Naive B cell (primary cell): ENCODE results near the gene PTP4A2. TPM values are rescaled to one million over a fixed set of nuclear protein-coding genes. Genes with fewer than 3 reads are reported as not detected.
"Not testable (repeated sequence)": the region's sequence is repeated elsewhere in the genome, so short reads cannot be mapped to it uniquely, and the experiment has no call there.

Experiments used
- ATAC-seq, 2 donors: fragments of 150-1000 bp; cut with Tn5 transposase; 2 replicates each; pipeline ENCODE4 v1.10.0; 2021; ENCODE audit warnings: low read depth in 2 of 2, mild to moderate bottlenecking in 2 of 2, moderate library complexity in 2 of 2
- DNase-seq: peaks from one replicate; pipeline ENCODE4 v3.0.0; 2022
- H3K27ac Mint-ChIP-seq, 6 donors: one replicate each; pipeline ENCODE4 v1.8.0; 2020 to 2022; ENCODE audit warnings: mild to moderate bottlenecking in 6 of 6, mixed read lengths in 6 of 6, moderate library complexity in 5 of 6, inconsistent platforms in 2 of 6
- H3K27me3 Mint-ChIP-seq, 3 donors: one replicate each; pipeline ENCODE4 v1.8.0; 2021 to 2022; ENCODE audit warnings: mixed read lengths in 3 of 3, mild to moderate bottlenecking in 1 of 3
- H3K36me3 Mint-ChIP-seq, 2 donors: one replicate each; pipeline ENCODE4 v1.8.0; 2020 to 2022; ENCODE audit warnings: mixed read lengths in 2 of 2, inconsistent platforms in 1 of 2, mild to moderate bottlenecking in 1 of 2
- H3K4me1 Mint-ChIP-seq, 3 donors: one replicate each; pipeline ENCODE4 v1.8.0; 2020 to 2022; ENCODE audit warnings: mixed read lengths in 3 of 3, inconsistent platforms in 1 of 3, mild to moderate bottlenecking in 1 of 3, moderate library complexity in 1 of 3
- H3K4me3 Mint-ChIP-seq, 8 donors: one replicate each; pipeline ENCODE4 v1.8.0; 2020 to 2022; ENCODE audit warnings: mild to moderate bottlenecking in 8 of 8, mixed read lengths in 8 of 8, moderate library complexity in 8 of 8, inconsistent platforms in 2 of 8
- H3K9me3 Mint-ChIP-seq, 7 donors: one replicate each; pipeline ENCODE4 v1.8.0; 2020 to 2022; ENCODE audit warnings: mixed read lengths in 7 of 7, mild to moderate bottlenecking in 5 of 7, inconsistent platforms in 2 of 7, moderate library complexity in 1 of 7
- polyA plus RNA-seq, 6 donors: library from polyadenylated mRNA; unstranded; fragments of 300-500 nt; fragmentation: Illumina TruSeq; gene quantifications; one replicate each; pipeline ENCODE4 v1.2.3, GENCODE V29; 2021; ENCODE audit warnings: low read depth in 6 of 6

The PTP4A2 gene
- polyA plus RNA-seq, 6 donors from 2014 or later: 251 to 474 (median 307) TPM

- peaks cover 0 to 7% (median 0%) of the 10 kb centered on the region in 7 donors for H3K9me3 Mint-ChIP-seq
- ATAC-seq: no peak
Measured at GRCh38 chr1:31905681-31906080, 32.5 kb downstream of the PTP4A2 start.

GRCh38 chr1:31905093-31905509 lies 33.1 kb downstream of the PTP4A2 start:
- ATAC-seq (no peak), DNase-seq (no peak)
- peaks cover 12 to 22% of the 10 kb centered on the region in 2 donors for H3K36me3 Mint-ChIP-seq
- H3K4me3 Mint-ChIP-seq: no peak overlapping the region
- H3K9me3 Mint-ChIP-seq: peaks cover 0 to 7% (median 0%) of the 10 kb centered on the region in 7 donors
- H3K27me3 Mint-ChIP-seq: no peaks in the 10 kb centered on the region
- H3K4me1 Mint-ChIP-seq: peaks cover 29 to 39% (median 36%) of the 10 kb centered on the region in 3 donors
- peak overlapping the region in 3 of 6 donors; percentile 43 to 54 (median 46) for H3K27ac Mint-ChIP-seq

More at GRCh38 chr1:31905681-31906080, 32.5 kb downstream of the PTP4A2 start:
- no peak overlapping the region for H3K4me3 Mint-ChIP-seq
- peaks cover 12 to 22% of the 10 kb centered on the region in 2 donors for H3K36me3 Mint-ChIP-seq
- DNase-seq: no peak
- H3K27ac Mint-ChIP-seq: peak overlapping the region in 5 of 6 donors; percentile 29 to 84 (median 55)
- no peaks in the 10 kb centered on the region for H3K27me3 Mint-ChIP-seq
- peaks cover 28 to 35% (median 33%) of the 10 kb centered on the region in 3 donors for H3K4me1 Mint-ChIP-seq

- ATAC-seq (no peak), DNase-seq (no peak)
- H3K9me3 Mint-ChIP-seq: peaks cover 0 to 7% (median 0%) of the 10 kb centered on the region in 7 donors
- no peaks in the 10 kb centered on the region for H3K27me3 Mint-ChIP-seq
- H3K4me1 Mint-ChIP-seq: peaks cover 25 to 41% (median 37%) of the 10 kb centered on the region in 3 donors
- H3K4me3 Mint-ChIP-seq: peak overlapping the region in 1 of 8 donors; percentile 10
- H3K36me3 Mint-ChIP-seq: peaks cover 12 to 18% of the 10 kb centered on the region in 2 donors
- peak overlapping the region; percentile 1 to 82 (median 44) for H3K27ac Mint-ChIP-seq
Measured at GRCh38 chr1:31904339-31905092, 33.7 kb downstream of the PTP4A2 start.

- Mint-ChIP-seq H3K9me3 (peaks cover 0 to 7% (median 0%) of the 10 kb centered on the region in 7 donors), H3K4me3 (peak overlapping the region; percentile 18 to 81 (median 59)), H3K4me1 (peaks cover 25 to 41% (median 37%) of the 10 kb centered on the region in 3 donors), H3K27ac (peak overlapping the region in 4 of 6 donors; percentile 58 to 95 (median 84)), H3K36me3 (peaks cover 0 to 2% of the 10 kb centered on the region in 2 donors), H3K27me3 (no peaks in the 10 kb centered on the region)
- DNase-seq (no peak), ATAC-seq (peak; percentile 69 to 70)
Measured at GRCh38 chr1:31902510-31902860, 35.7 kb downstream of the PTP4A2 start.

GRCh38 chr1:31901838-31902509 lies 36.2 kb downstream of the PTP4A2 start:
- ATAC-seq: peak; percentile 88 to 91
- Mint-ChIP-seq H3K27ac (peak overlapping the region in 5 of 6 donors; percentile 58 to 95 (median 79)), H3K36me3 (no peaks in the 10 kb centered on the region), H3K4me3 (peak overlapping the region; percentile 18 to 81 (median 59)), H3K27me3 (no peaks in the 10 kb centered on the region), H3K4me1 (peaks cover 25 to 41% (median 37%) of the 10 kb centered on the region in 3 donors), H3K9me3 (peaks cover 0 to 7% (median 0%) of the 10 kb centered on the region in 7 donors)
- DNase-seq: peak; percentile 53

GRCh38 chr1:31900790-31901189 lies 37.4 kb downstream of the PTP4A2 start:
- H3K36me3 Mint-ChIP-seq: no peaks in the 10 kb centered on the region
- H3K27ac Mint-ChIP-seq: peak overlapping the region in 2 of 6 donors; percentile 6 to 79

GRCh38 chr1:31897526-31898100 lies 40.6 kb downstream of the PTP4A2 start:
- Mint-ChIP-seq H3K27ac (no peak overlapping the region), H3K4me1 (peaks cover 19 to 26% (median 23%) of the 10 kb centered on the region in 3 donors), H3K27me3 (no peaks in the 10 kb centered on the region), H3K36me3 (no peaks in the 10 kb centered on the region), H3K4me3 (no peak overlapping the region), H3K9me3 (peaks cover 0 to 8% (median 3%) of the 10 kb centered on the region in 7 donors)
- no peak for ATAC-seq
- no peak for DNase-seq

More at GRCh38 chr1:31900790-31901189, 37.4 kb downstream of the PTP4A2 start:
- no peak for DNase-seq
- Mint-ChIP-seq H3K27me3 (no peaks in the 10 kb centered on the region), H3K4me1 (peaks cover 25 to 41% (median 37%) of the 10 kb centered on the region in 3 donors), H3K9me3 (peaks cover 0 to 7% (median 0%) of the 10 kb centered on the region in 7 donors), H3K4me3 (no peak overlapping the region)
- no peak for ATAC-seq

- H3K4me1 Mint-ChIP-seq, H3K36me3 Mint-ChIP-seq, H3K9me3 Mint-ChIP-seq, H3K27ac Mint-ChIP-seq, DNase-seq, H3K4me3 Mint-ChIP-seq, H3K27me3 Mint-ChIP-seq, ATAC-seq: not testable (repeated sequence)
Measured at GRCh38 chr1:31895474-31896198, 42.5 kb downstream of the PTP4A2 start.

- peaks cover 10 to 30% (median 18%) of the 10 kb centered on the region in 3 donors for H3K4me1 Mint-ChIP-seq
- no peaks in the 10 kb centered on the region for H3K27me3 Mint-ChIP-seq
- DNase-seq: no peak
- H3K27ac Mint-ChIP-seq: peak overlapping the region in 1 of 6 donors; percentile 8
- H3K4me3 Mint-ChIP-seq: no peak overlapping the region
- H3K36me3 Mint-ChIP-seq: no peaks in the 10 kb centered on the region
- ATAC-seq: no peak
- H3K9me3 Mint-ChIP-seq: peaks cover 0 to 7% (median 0%) of the 10 kb centered on the region in 7 donors
Measured at GRCh38 chr1:31891280-31891679, 46.9 kb downstream of the PTP4A2 start.

- no peaks in the 10 kb centered on the region for H3K27me3 Mint-ChIP-seq
- peak overlapping the region in 1 of 8 donors; percentile 79 for H3K4me3 Mint-ChIP-seq
- H3K27ac Mint-ChIP-seq: peak overlapping the region in 1 of 6 donors; percentile 47
- H3K4me1 Mint-ChIP-seq: peaks cover 14 to 33% (median 18%) of the 10 kb centered on the region in 3 donors
- no peak for DNase-seq
- no peaks in the 10 kb centered on the region for H3K36me3 Mint-ChIP-seq
- no peak for ATAC-seq
- no peaks in the 10 kb centered on the region for H3K9me3 Mint-ChIP-seq
Measured at GRCh38 chr1:31888291-31888690, 49.9 kb downstream of the PTP4A2 start.

- DNase-seq (no peak), ATAC-seq (no peak)
- H3K36me3 Mint-ChIP-seq: no peaks in the 10 kb centered on the region
- H3K9me3 Mint-ChIP-seq: peaks cover 0 to 2% (median 0%) of the 10 kb centered on the region in 7 donors
- no peaks in the 10 kb centered on the region for H3K27me3 Mint-ChIP-seq
- H3K27ac Mint-ChIP-seq: peak overlapping the region in 2 of 6 donors; percentile 6 to 19
- peak overlapping the region in 1 of 8 donors; percentile 2 for H3K4me3 Mint-ChIP-seq
- H3K4me1 Mint-ChIP-seq: peaks cover 14 to 44% (median 18%) of the 10 kb centered on the region in 3 donors
Measured at GRCh38 chr1:31886866-31887265, 51.3 kb downstream of the PTP4A2 start.

- H3K4me1 Mint-ChIP-seq: peaks cover 24 to 55% (median 28%) of the 10 kb centered on the region in 3 donors
- ATAC-seq: no peak
- DNase-seq: no peak
- no peak overlapping the region for H3K4me3 Mint-ChIP-seq
- no peaks in the 10 kb centered on the region for H3K36me3 Mint-ChIP-seq
- H3K9me3 Mint-ChIP-seq: peaks cover 0 to 2% (median 0%) of the 10 kb centered on the region in 7 donors
- H3K27me3 Mint-ChIP-seq: no peaks in the 10 kb centered on the region
- peak overlapping the region in 1 of 6 donors; percentile 44 for H3K27ac Mint-ChIP-seq
Measured at GRCh38 chr1:31885851-31886250, 52.3 kb downstream of the PTP4A2 start.
